HG03378 (cell line): Measurements from ENCODE around the gene GABPB1.

Experiments used
- ATAC-seq: cut with Tn5 transposase; IDR thresholded peaks from one replicate; pipeline ENCODE4 v1.9.1; 2021; ENCODE audit warnings: mild to moderate bottlenecking, moderate library complexity; ENCODE audit not compliant: unreplicated experiment

Gene GABPB1

GRCh38 chr15:50280271-50280670, 74.7 kb downstream of the GABPB1 start:
- no peak for ATAC-seq

- no peak for ATAC-seq
Measured at GRCh38 chr15:50278496-50278895, 76.5 kb downstream of the GABPB1 start.

GRCh38 chr15:50277370-50277769, 77.6 kb downstream of the GABPB1 start:
- ATAC-seq, result no peak

- ATAC-seq, result no peak
Measured at GRCh38 chr15:50275908-50276307, 79.1 kb downstream of the GABPB1 start.

GRCh38 chr15:50275091-50275490, 79.9 kb downstream of the GABPB1 start:
- ATAC-seq, result no peak

GRCh38 chr15:50267577-50267976, 87.4 kb downstream of the GABPB1 start:
- ATAC-seq, result no peak

- no peak for ATAC-seq
Measured at GRCh38 chr15:50265620-50266019, 89.4 kb downstream of the GABPB1 start, which contains the start of gene HDC. HDC (minus strand) TSS chr15:50265726; CDS start chr15:50265623, 103 bp downstream.

- ATAC-seq, result no peak
Measured at GRCh38 chr15:50262533-50262932, 92.5 kb downstream of the GABPB1 start.

- ATAC-seq, result no peak
Measured at GRCh38 chr15:50261981-50262380, 93.0 kb downstream of the GABPB1 start.

GRCh38 chr15:50260969-50261496, 94.0 kb downstream of the GABPB1 start:
- ATAC-seq, result peak; percentile 51

- no peak for ATAC-seq
Measured at GRCh38 chr15:50259276-50259675, 95.7 kb downstream of the GABPB1 start.

GRCh38 chr15:50257924-50258323, 97.1 kb downstream of the GABPB1 start:
- no peak for ATAC-seq

GRCh38 chr15:50257332-50257731, 97.7 kb downstream of the GABPB1 start:
- ATAC-seq, result no peak

- ATAC-seq, result no peak
Measured at GRCh38 chr15:50256188-50257041, 98.6 kb downstream of the GABPB1 start.

GRCh38 chr15:50252556-50252955, 102.4 kb downstream of the GABPB1 start:
- no peak for ATAC-seq

GRCh38 chr15:50251638-50252182, 103.3 kb downstream of the GABPB1 start:
- no peak for ATAC-seq

GRCh38 chr15:50250760-50251394, 104.1 kb downstream of the GABPB1 start:
- ATAC-seq, result no peak

- ATAC-seq, result no peak
Measured at GRCh38 chr15:50249704-50250103, 105.3 kb downstream of the GABPB1 start.

GRCh38 chr15:50248994-50249582, 105.9 kb downstream of the GABPB1 start:
- no peak for ATAC-seq

GRCh38 chr15:50247819-50248655, 107.0 kb downstream of the GABPB1 start:
- ATAC-seq, result peak; percentile 81
